HepG2 (cell line): ENCODE data around the gene CAP2. TPM values are rescaled to one million over a fixed set of nuclear protein-coding genes. Genes with fewer than 3 reads are reported as not detected.

Experiments used
- ATAC-seq: fragments of 200-7000 bp; cut with Tn5 transposase; 3 replicates; pipeline ENCODE4 v1.9.1; 2020; ENCODE audit warnings: mild to moderate bottlenecking, moderate library complexity
- BruUV-seq: library from RNA; stranded (reverse); fragments of 400-500 nt; replicated peaks from 2 replicates; lab custom pipeline; 2021; lab: Mats Ljungman, UMichigan
- CTCF ChIA-PET: fragments of 300-600 bp; formaldehyde crosslinking; extraction: SDS; loops from one replicate; lab custom pipeline; 2021; ENCODE audit warnings: low total read pairs, inconsistent platforms, low intra/inter-chr PET ratio; lab: Yijun Ruan, JAX
- POLR2A ChIA-PET: fragments of 350-600 bp; sonication (Branson Sonifier 250); formaldehyde crosslinking; loops from one replicate; lab custom pipeline; 2020; ENCODE audit warnings: antibody characterized with exemption, inconsistent platforms; lab: Yijun Ruan, JAX
- DNase-seq: peaks from one replicate; pipeline ENCODE4 v3.0.0-alpha.2; 2015; ENCODE audit warnings: low spot score
- FAIRE-seq: peaks from 3 replicates; lab custom pipeline; 2011; peaks lifted over from hg19 to GRCh38; lab: Jason Lieb, UNC
- H2AFZ ChIP-seq: one replicate; pipeline ENCODE4 v1.6.1; 2011; ENCODE audit warnings: low read length, inconsistent platforms
- H3K27ac ChIP-seq: fragments of 300-600 bp; 3 replicates; pipeline ENCODE4 v1.8.0; 2011; ENCODE audit warnings: mixed run types, mild to moderate bottlenecking, mixed read lengths, low read length, inconsistent platforms; ENCODE audit not compliant: insufficient read depth; ENCODE audit errors: extremely low read length
- H3K27me3 ChIP-seq, 2 experiments: fragments of 200-600 bp in 1 of 2; 2 replicates in 1 of 2; 3 replicates in 1 of 2; pipeline versions ENCODE4 v1.6.0 to v1.8.0; 2011; ENCODE audit warnings: low read length in 2 of 2, mild to moderate bottlenecking in 2 of 2, moderate library complexity in 2 of 2, inconsistent platforms in 1 of 2; ENCODE audit not compliant: insufficient read depth in 2 of 2, control insufficient read depth in 1 of 2
- H3K36me3 ChIP-seq, 2 experiments: fragments of 200-600 bp in 1 of 2; replicated peaks in 1 of 2; 2 replicates in 1 of 2; 3 replicates in 1 of 2; pipeline versions ENCODE4 v1.5.1 to v1.8.0; 2011; ENCODE audit warnings: low read length in 2 of 2, inconsistent platforms in 1 of 2; ENCODE audit not compliant: insufficient read depth in 2 of 2, control insufficient read depth in 1 of 2
- H3K4me1 ChIP-seq: 2 replicates; pipeline ENCODE4 v1.5.1; 2012; ENCODE audit warnings: low read length, inconsistent platforms; ENCODE audit not compliant: insufficient read depth
- H3K4me2 ChIP-seq: 2 replicates; pipeline ENCODE4 v1.6.0; 2011; ENCODE audit warnings: low read depth, low read length, inconsistent platforms
- H3K4me3 ChIP-seq, 3 experiments: fragments of 200-600 bp in 1 of 3; sonication (generic), shearing (Covaris generic) in 1 of 3; replicated peaks in 1 of 3; 2 replicates each; pipeline ENCODE4 v1.5.1; 2011 to 2016; ENCODE audit warnings: low read length in 3 of 3, inconsistent platforms in 2 of 3, low read depth in 2 of 3, mild to moderate bottlenecking in 2 of 3, control low read depth in 1 of 3, mixed read lengths in 1 of 3; ENCODE audit not compliant: insufficient read depth in 1 of 3
- H3K79me2 ChIP-seq: one replicate; pipeline ENCODE4 v1.6.1; 2011; ENCODE audit warnings: low read length, inconsistent platforms; ENCODE audit not compliant: insufficient read depth
- H3K9ac ChIP-seq: 2 replicates; pipeline ENCODE4 v1.6.0; 2011; ENCODE audit warnings: mild to moderate bottlenecking, low read depth, low read length, inconsistent platforms; ENCODE audit not compliant: insufficient read depth
- H3K9me3 ChIP-seq: 2 replicates; pipeline ENCODE4 v1.5.1; 2012; ENCODE audit warnings: mild to moderate bottlenecking, low read length
- H4K20me1 ChIP-seq: 2 replicates; pipeline ENCODE4 v1.6.0; 2011; ENCODE audit warnings: inconsistent platforms, mild to moderate bottlenecking, low read length, moderate library complexity; ENCODE audit not compliant: insufficient read depth
- DPF2 ChIP-seq: sonication (generic); formaldehyde crosslinking; IDR thresholded peaks from 2 replicates; pipeline ENCODE4 v1.4.0; 2020; ENCODE audit warnings: mild to moderate bottlenecking, low read depth, missing genetic modification reagents, borderline replicate concordance
- ISL2 ChIP-seq: sonication (generic); formaldehyde crosslinking; IDR thresholded peaks from 2 replicates; pipeline ENCODE4 v1.5.0; 2020; ENCODE audit warnings: missing genetic modification reagents
- MXD4 ChIP-seq: IDR thresholded peaks from 2 replicates; pipeline ENCODE4 v1.6.1; 2016; ENCODE audit warnings: mild to moderate bottlenecking, missing biosample characterization, missing genetic modification reagents
- PAXIP1 ChIP-seq: sonication (generic); formaldehyde crosslinking; conservative IDR thresholded peaks from 2 replicates; pipeline ENCODE4 v1.4.0; 2020; ENCODE audit warnings: mild to moderate bottlenecking, missing genetic modification reagents, moderate library complexity
- RELA ChIP-seq: sonication (generic); formaldehyde crosslinking; IDR thresholded peaks from 2 replicates; pipeline ENCODE4 v1.4.0; 2020; ENCODE audit warnings: missing genetic modification reagents
- SP1 ChIP-seq, 2 experiments: fragments of 450-650 bp in 1 of 2; sonication (generic) in 1 of 2; formaldehyde crosslinking in 1 of 2; IDR thresholded peaks; 2 replicates each; pipeline versions ENCODE4 v1.4.0 to v1.6.1; 2016 to 2020; ENCODE audit warnings: missing genetic modification reagents in 1 of 2
- SPEN ChIP-seq: sonication (generic); formaldehyde crosslinking; IDR thresholded peaks from 2 replicates; pipeline ENCODE4 v1.5.1; 2020; ENCODE audit warnings: low read depth, mild to moderate bottlenecking, missing genetic modification reagents
- TFAP4 ChIP-seq: sonication (generic); IDR thresholded peaks from 2 replicates; pipeline ENCODE4 v1.6.1; 2016; ENCODE audit warnings: low read depth, borderline replicate concordance
- THRA ChIP-seq: sonication (generic); formaldehyde crosslinking; IDR thresholded peaks from 2 replicates; pipeline ENCODE4 v1.4.0; 2020; ENCODE audit warnings: missing genetic modification reagents, borderline replicate concordance
- ZBTB14 ChIP-seq: sonication (generic); formaldehyde crosslinking; IDR thresholded peaks from 2 replicates; pipeline ENCODE4 v1.4.0; 2020; ENCODE audit warnings: missing genetic modification reagents
- ZNF343 ChIP-seq: sonication (generic); formaldehyde crosslinking; IDR thresholded peaks from 2 replicates; pipeline ENCODE4 v1.4.0; 2020; ENCODE audit warnings: mild to moderate bottlenecking, missing genetic modification reagents
- WGBS: methylation state at CpG from one replicate; pipeline ENCODE4 v1.1.6; 2017; ENCODE audit warnings: low lambda C conversion rate; 5-methylcytosine and 5-hydroxymethylcytosine counted together
- in situ Hi-C: cut with HindIII; loops from 2 replicates; pipeline ENCODE4 v1.10.0; 2017; ENCODE audit warnings: low pct_unique_long_range_greater_than_20kb; ENCODE audit not compliant: extremely low pct_ligation_motif_present
- intact Hi-C: fragments of 100-400 bp; cut with micrococcal nuclease; formaldehyde crosslinking; loops from one replicate; pipeline ENCODE4 v1.10.0; 2022; ENCODE audit not compliant: unreplicated experiment
- polyA plus RNA-seq, 8 experiments: library from polyadenylated mRNA; depleted of rRNA in 3 of 8; stranded (reverse) in 7 of 8; unstranded in 1 of 8; fragments of >200 nt; fragmentation: Illumina TruSeq in 4 of 8; extraction: Trizol in 4 of 8; gene quantifications; 2 replicates each; pipeline versions ENCODE4 v1.2.1 to v1.2.3, GENCODE V29; 2011 to 2016; ENCODE audit warnings: low read depth in 4 of 8, missing spikeins in 1 of 8, mixed read lengths in 1 of 8; ENCODE audit not compliant: insufficient read depth in 1 of 8
- total RNA-seq, 5 experiments: library from RNA; depleted of rRNA; stranded (reverse); fragments of >200 nt; fragmentation: Illumina TruSeq; extraction: Trizol; gene quantifications; 2 replicates each; pipeline ENCODE4 v1.2.3, GENCODE V29; 2016; ENCODE audit warnings: low read depth in 1 of 5
- TF ChIP-seq, protein P1 (sequence below): sonication (generic); formaldehyde crosslinking; IDR thresholded peaks from 2 replicates; pipeline ENCODE4 v1.5.0; 2020; ENCODE audit warnings: mild to moderate bottlenecking, missing genetic modification reagents
- TF ChIP-seq, protein P2 (sequence below): sonication (generic); formaldehyde crosslinking; IDR thresholded peaks from 2 replicates; pipeline ENCODE4 v1.8.0; 2022; ENCODE audit warnings: missing genetic modification reagents, mild to moderate bottlenecking, inconsistent platforms, borderline replicate concordance

The CAP2 gene
- total and polyA plus RNA-seq, 2 of the 13 experiments (the other 11 are each of a cell fraction or from before 2014, with no cell fraction given) = 7.9 to 53.1 TPM

DNA sequence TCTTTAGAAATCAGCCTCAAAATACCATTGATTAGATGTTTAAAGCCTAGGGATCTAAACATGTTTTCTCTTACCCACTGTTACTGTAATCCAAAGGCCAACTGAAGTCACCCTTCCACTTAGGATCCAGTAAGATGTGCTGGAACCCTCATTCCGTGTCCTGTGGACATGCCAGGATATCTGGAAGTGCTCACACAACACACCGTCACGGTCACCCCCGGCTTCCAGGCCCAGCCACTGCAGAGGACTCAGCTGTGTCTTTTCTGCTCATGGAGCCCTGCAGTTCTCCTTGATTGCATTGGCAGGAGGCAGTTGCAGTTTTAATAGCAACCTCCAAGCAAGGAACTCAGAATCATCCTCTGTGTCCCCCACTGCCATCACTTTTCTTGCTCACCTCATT is 93.3 kb downstream of the CAP2 start:
- ATAC-seq (no peak), FAIRE-seq (no peak), DNase-seq (no peak)
- no TSS peak for BruUV-seq
- peaks cover 0 to 3% of the 10 kb centered on the region in 2 experiments; a peak in 3 of 5 replicates for H3K36me3 ChIP-seq
- no peak overlapping the region for H3K9ac ChIP-seq
- in situ Hi-C loops = no loop called here
- no peaks in the 10 kb centered on the region for H3K79me2 ChIP-seq
- no peak overlapping the region for H3K4me2 ChIP-seq
- H3K27ac ChIP-seq = no peak overlapping the region
- no peak overlapping the region for H2AFZ ChIP-seq
- peaks cover 7% of the 10 kb centered on the region; the same call in 1 of the 2 replicates for H3K4me1 ChIP-seq
- H3K9me3 ChIP-seq = no peaks in the 10 kb centered on the region
- WGBS = 98% methylated on average over 4 of the region's 4 CpGs
- intact Hi-C loops = no loop called here
- CTCF ChIA-PET = no interaction called here
- H4K20me1 ChIP-seq = no peaks in the 10 kb centered on the region
- POLR2A ChIA-PET = no interaction called here
- no peaks in the 10 kb centered on the region for H3K27me3 ChIP-seq
- no peak overlapping the region for H3K4me3 ChIP-seq
- no peak for TF ChIP-seq SP1 (IDR thresholded peaks at IDR 0.05)
- no peak for TF ChIP-seq SP1 (CRISPR knock-in tag; IDR thresholded peaks at IDR 0.05)
- TF ChIP-seq, protein P1, sequence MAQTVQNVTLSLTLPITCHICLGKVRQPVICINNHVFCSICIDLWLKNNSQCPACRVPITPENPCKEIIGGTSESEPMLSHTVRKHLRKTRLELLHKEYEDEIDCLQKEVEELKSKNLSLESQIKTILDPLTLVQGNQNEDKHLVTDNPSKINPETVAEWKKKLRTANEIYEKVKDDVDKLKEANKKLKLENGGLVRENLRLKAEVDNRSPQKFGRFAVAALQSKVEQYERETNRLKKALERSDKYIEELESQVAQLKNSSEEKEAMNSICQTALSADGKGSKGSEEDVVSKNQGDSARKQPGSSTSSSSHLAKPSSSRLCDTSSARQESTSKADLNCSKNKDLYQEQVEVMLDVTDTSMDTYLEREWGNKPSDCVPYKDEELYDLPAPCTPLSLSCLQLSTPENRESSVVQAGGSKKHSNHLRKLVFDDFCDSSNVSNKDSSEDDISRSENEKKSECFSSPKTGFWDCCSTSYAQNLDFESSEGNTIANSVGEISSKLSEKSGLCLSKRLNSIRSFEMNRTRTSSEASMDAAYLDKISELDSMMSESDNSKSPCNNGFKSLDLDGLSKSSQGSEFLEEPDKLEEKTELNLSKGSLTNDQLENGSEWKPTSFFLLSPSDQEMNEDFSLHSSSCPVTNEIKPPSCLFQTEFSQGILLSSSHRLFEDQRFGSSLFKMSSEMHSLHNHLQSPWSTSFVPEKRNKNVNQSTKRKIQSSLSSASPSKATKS (CRISPR knock-in tag) = no peak
- no peak for TF ChIP-seq DPF2 (CRISPR knock-in tag)
- TF ChIP-seq ZBTB14 = no peak
- no peak for TF ChIP-seq SPEN (CRISPR knock-in tag)
- no peak for TF ChIP-seq RELA (CRISPR knock-in tag)
- no peak for TF ChIP-seq MXD4
- TF ChIP-seq, protein P2, sequence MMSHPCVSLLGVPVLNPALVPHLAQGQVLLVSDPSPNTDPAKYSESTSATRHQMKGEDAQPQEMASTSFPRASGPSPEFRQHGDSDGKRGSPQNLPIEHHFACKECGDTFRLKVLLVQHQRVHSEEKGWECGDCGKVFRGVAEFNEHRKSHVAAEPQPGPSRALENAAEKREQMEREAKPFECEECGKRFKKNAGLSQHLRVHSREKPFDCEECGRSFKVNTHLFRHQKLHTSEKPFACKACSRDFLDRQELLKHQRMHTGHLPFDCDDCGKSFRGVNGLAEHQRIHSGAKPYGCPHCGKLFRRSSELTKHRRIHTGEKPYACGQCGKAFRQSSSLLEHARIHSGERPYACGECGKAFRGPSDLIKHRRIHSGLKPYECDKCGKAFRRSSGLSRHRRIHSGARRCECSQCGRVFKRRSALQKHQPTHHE (CRISPR knock-in tag) = no peak
- no peak for TF ChIP-seq ISL2 (CRISPR knock-in tag)
- TF ChIP-seq PAXIP1 (CRISPR knock-in tag) = no peak
- TF ChIP-seq THRA (CRISPR knock-in tag) = no peak
- TF ChIP-seq ZNF343 (CRISPR knock-in tag) = no peak
- TF ChIP-seq TFAP4 = no peak
